NCI-H187 (cell line): Measurements from ENCODE around the gene AGER.
A peak's percentile ranks its signal among the peaks of the same experiment; 100 is the strongest.

Experiments used
- DNase-seq, 2 experiments: peaks; one replicate each; lab custom pipeline; 2025; lab: John Stamatoyannopoulos, UW

AGER gene

DNA sequence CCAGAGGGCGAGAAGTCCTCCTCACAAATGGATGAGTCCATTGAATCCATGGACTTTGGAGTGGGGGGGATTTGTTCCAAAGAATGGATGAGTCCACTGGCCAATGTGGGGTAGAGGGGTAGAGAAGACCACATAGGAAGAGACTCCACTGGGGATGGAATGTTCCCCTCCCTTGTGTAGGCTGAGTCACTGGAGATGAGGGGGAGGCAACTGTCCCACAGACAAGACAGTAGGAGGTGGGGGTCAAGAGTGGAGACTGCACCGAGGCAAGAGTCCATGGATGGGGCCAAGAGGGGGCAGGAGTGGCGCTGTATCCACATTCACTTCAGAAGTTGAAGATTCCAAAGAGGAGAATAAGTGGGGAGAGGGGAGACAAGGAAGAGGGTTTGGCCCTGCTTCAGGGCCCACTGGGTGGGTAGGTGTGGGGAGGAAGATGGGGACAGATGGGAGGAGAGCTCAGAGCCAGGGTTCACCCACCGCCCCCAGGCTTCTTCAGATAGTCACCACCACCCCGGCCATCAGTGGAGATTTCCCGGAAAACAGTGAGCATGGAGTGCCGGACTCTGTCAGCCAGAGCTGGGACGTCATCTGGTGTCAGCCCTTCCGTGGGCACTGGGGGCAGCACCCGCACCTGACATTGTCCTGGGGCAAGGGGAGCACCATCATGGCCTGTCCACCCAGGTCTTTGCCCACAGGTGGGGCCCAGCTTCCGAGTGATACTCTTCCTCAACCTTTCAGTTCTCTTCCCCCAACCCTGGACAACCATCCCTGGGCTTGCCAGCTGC, 15.1 kb downstream of the AGER start:
- no peak for DNase-seq

DNA sequence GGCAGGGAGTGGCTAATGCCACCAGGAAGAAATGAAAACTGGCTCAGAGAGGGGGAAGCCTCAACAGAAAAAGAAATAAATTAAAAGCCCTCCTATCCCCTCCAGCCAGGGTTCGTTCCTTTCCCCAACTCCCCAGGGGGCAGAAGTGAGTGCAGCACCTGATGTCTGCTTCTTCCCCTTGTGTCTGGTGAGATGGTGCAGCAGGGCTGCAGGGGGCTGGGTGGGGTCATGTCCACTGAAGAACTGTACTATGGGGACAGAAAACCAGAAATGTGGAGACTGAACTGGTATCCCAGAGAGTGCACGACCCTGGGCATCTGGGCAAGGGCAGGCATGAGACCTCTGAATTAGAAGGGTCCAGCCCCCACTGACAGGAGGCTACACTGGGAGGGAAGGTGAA, 15.7 kb downstream of the AGER start:
- no peak for DNase-seq

DNA sequence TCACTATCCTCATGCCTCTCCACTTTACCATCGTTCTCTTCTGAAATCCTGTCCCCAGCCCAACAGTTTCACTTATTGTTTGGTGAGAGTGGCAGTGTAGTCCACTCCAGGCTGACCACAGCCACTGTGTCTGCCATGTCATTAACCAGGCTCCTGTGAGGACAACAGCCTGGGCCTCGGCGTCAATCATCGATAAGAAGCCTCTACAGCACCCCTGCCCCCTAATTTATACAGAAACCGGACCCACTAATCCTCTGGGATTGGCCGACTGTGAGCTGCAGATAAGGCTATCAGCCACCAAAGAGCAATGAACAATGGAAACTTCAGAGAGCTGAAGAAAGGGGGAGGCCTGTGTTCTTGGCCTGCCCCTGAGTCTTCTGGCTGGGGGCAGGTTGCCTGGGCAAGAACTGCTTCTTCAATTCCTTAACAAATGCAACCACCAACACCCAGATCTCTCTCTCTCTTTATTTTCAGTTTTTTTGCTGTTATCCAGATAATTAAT, 16.2 kb downstream of the AGER start:
- DNase-seq = no peak

DNA sequence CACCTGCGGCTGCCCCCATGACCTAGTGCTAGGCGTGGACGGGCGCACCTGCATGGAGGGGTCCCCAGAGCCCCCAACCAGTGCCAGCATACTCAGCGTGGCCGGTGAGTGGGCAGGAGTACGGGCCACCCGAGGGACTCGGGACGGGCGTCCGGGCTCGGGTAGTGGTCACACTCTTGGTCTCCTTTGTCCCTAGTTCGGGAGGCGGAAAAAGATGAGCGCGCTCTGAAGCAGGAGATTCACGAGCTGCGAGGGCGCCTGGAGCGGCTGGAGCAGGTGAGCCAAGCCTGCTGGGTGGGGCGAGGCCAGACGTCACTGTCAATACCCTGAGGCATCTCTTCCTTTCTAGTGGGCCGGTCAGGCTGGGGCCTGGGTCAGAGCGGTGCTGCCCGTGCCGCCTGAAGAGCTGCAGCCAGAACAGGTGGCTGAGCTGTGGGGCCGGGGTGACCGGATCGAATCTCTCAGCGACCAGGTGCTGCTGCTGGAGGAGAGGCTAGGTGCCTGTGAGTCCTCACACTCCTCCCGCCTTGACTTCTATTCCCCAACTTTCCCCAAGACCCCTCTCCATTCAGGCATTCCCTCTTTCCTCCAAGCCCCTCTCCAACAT, 16.8 kb downstream of the AGER start:
- no peak for DNase-seq

GRCh38 chr6:32166411-32167061, 17.5 kb downstream of the AGER start:
- no peak for DNase-seq

DNA sequence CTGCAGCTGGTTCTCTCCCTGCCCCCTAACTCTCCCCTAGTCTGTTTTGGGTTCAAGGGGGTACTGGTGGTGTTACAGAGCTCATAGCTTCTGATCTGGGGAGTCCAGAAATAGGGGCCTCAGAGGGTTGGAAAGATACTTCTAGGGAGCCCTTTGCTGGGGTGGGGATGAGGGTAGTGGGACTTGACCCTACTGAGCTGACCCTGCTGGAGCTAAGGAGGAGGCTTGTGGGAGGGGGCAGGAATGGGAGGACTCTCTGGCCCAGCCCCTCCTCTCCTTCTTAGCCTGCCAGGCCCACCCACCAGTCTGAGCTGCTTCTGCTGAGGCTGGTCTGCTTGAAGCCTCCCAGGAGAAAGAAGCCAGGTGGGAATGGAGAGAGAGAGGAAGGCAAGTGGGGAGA, 19.8 kb downstream of the AGER start, which contains the start of gene EGFL8:
Gene EGFL8 (plus strand): TSS at position 301 of the 400 bp plus-strand sequence. CDS start 1,571 bp downstream, outside the sequence.
- no peak for DNase-seq

- no peak for DNase-seq
These were observed 20.3 kb downstream of the AGER start for GRCh38 chr6:32163559-32164258.

GRCh38 chr6:32158052-32158451, 26.0 kb downstream of the AGER start:
- DNase-seq = no peak

- no peak for DNase-seq
These were observed 27.2 kb downstream of the AGER start for GRCh38 chr6:32156891-32157290.

- DNase-seq = peak in 1 of 2 experiments; percentile 38
These were observed 29.4 kb downstream of the AGER start for GRCh38 chr6:32154514-32155161.

DNA sequence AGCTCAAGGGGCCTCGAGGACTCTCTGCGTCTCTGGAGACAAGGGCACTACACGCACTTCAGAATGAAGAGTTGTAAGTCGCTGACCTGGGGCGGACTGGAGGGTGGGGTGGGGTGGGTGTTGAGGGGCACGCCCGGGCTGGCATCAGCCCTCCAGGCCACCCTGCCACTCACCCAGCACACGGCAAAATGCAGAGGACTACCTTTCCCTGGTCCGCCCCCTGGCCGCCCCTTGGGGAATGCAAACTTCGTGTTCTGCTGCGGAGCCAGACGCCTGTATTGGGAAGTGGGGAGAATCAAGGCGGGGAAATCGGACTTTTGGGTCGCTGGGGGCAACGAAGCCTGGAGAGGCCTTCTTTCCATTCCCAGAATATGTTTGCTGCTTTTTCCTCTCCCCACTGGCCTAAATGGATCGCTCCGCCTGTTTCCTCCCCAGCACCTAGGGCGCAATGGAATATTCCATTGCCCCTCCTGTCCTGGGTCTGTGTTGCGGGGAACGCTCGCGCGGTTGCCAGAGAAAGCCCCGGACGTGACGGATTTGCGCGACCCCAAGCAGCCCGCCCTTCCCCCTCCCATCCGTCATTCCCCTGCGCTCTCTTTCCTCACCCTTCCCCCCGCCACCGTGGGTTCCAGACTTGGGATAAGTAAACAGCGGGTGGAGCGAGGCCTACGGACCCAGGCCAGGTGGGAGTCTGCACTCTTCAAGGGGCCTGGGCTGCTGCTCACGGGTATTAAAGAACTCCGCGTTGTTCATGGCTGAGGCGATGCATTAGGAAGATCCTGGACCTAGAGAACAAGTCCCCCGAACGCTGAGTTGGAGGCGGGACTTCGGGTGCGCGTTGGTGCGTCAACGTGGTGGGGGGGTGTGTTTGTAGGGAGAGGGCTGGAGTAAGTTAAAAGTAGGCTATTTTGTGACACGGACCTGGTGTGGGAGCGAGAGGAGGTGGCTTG, 30.2 kb downstream of the AGER start, which contains the start of gene PPT2:
Gene PPT2 (plus strand): TSS at position 578 of the 950 bp plus-strand sequence. CDS start 454 bp downstream, outside the sequence.
- peak; percentile 14 to 44 for DNase-seq

GRCh38 chr6:32152769-32153563, 31.1 kb downstream of the AGER start:
- no peak for DNase-seq

DNA sequence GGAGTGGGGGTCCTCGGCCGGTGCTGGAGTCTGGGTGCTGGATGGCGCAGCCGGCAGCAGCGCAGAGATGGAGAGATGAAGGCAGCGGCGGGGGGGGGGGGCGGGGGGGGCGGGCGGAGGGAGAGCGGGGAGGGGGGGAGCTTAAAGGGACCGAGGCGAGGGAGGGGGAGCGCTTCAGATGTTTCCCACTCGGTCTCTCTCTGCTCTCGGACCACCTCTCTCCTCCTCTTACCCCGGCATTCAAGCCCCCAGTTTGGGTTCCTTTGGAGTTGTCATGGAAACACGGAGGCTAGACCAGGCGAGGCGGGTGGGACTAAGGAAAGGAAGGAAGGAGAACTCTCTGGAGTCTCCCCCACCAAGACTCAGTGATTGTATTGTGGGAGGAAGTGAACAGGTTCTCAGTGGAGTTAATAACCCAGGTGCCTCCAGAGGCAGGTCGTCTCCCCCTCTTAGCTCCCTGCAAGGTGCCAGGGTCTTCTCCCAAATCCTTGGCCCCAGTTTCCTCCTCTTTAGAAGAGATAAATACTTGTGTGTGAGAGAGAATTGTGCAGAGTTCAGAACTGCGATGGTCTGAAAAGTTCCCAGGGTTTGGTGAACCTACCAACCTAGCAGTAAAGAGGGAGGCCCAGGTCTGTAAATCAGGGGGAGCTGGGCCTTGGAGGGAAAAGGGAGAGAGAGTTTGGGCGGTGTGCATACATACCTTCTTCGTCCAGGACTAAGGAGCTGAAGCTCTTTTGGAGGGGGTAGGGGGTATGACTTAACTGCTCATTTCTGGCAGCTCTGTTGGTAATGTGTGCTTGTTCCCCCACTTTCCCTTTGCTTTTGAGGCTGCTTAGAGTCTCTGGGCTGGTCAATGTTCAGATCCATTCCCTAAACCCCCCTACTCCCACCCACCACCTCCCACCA, 31.9 kb downstream of the AGER start, which contains the start of gene PRRT1:
Gene PRRT1 (minus strand): TSS at position 77 of the 906 bp plus-strand sequence. CDS start 112 bp downstream, outside the sequence.
- no peak for DNase-seq

- no peak for DNase-seq
These were observed 32.7 kb downstream of the AGER start for GRCh38 chr6:32151181-32151862.

- DNase-seq = no peak
These were observed 33.9 kb downstream of the AGER start for GRCh38 chr6:32149932-32150870.

- DNase-seq = no peak
These were observed 34.8 kb downstream of the AGER start for GRCh38 chr6:32149092-32149755.
